IMR-90 (cell line): ENCODE results near the gene MAPKAP1. TPM values are rescaled to one million over a fixed set of nuclear protein-coding genes. Genes with fewer than 3 reads are reported as not detected.

Source experiments
- ATAC-seq: fragments of 200-7000 bp; cut with Tn5 transposase; 2 replicates; pipeline ENCODE4 v1.9.1; 2020; ENCODE audit warnings: low read depth, mild to moderate bottlenecking, moderate library complexity
- BruUV-seq: library from RNA; stranded (reverse); fragments of 400-500 nt; replicated peaks from 2 replicates; lab custom pipeline; 2021; lab: Mats Ljungman, UMichigan
- CTCF ChIA-PET: fragments of 300-600 bp; formaldehyde crosslinking; extraction: SDS; loops from one replicate; lab custom pipeline; 2021; ENCODE audit warnings: antibody characterized with exemption; lab: Yijun Ruan, JAX
- POLR2A ChIA-PET: fragments of 300-600 bp; sonication (Branson Sonifier 250); formaldehyde crosslinking; loops from one replicate; lab custom pipeline; 2022; ENCODE audit warnings: antibody characterized with exemption; ENCODE audit not compliant: unreplicated experiment; lab: Charles Lee
- DNase-seq: peaks from one replicate; pipeline ENCODE4 v3.0.0; 2013
- H2AFZ ChIP-seq: replicated peaks from 2 replicates; pipeline ENCODE3; 2013; ENCODE audit warnings: low read length, mild to moderate bottlenecking; ENCODE audit not compliant: poor library complexity
- H2AK5ac ChIP-seq: 2 replicates; pipeline ENCODE4 v1.6.1; 2013; ENCODE audit warnings: low read depth, low read length, inconsistent platforms
- H2AK9ac ChIP-seq: replicated peaks from 2 replicates; pipeline ENCODE3; 2013; ENCODE audit warnings: mild to moderate bottlenecking, low read depth, low read length, moderate library complexity; ENCODE audit not compliant: poor library complexity
- H2BK120ac ChIP-seq: 2 replicates; pipeline ENCODE4 v1.6.1; 2013; ENCODE audit warnings: low read depth, low read length, inconsistent platforms
- H2BK15ac ChIP-seq: 3 replicates; pipeline ENCODE4 v1.6.1; 2013; ENCODE audit warnings: low read depth, low read length, inconsistent platforms
- H2BK20ac ChIP-seq: 2 replicates; pipeline ENCODE4 v1.6.1; 2013; ENCODE audit warnings: low read depth, mild to moderate bottlenecking, inconsistent platforms, low read length, moderate library complexity
- H2BK5ac ChIP-seq: 2 replicates; pipeline ENCODE4 v1.6.1; 2013; ENCODE audit warnings: mild to moderate bottlenecking, low read depth, low read length, inconsistent platforms; ENCODE audit not compliant: poor library complexity, severe bottlenecking
- H3K14ac ChIP-seq: replicated peaks from 2 replicates; pipeline ENCODE4 v1.6.1; 2013; ENCODE audit warnings: low read depth, low read length, inconsistent platforms
- H3K18ac ChIP-seq: 2 replicates; pipeline ENCODE4 v1.6.1; 2013; ENCODE audit warnings: low read depth, low read length, control low read depth
- H3K23ac ChIP-seq: 2 replicates; pipeline ENCODE4 v1.6.1; 2013; ENCODE audit warnings: low read depth, low read length, inconsistent platforms
- H3K27ac ChIP-seq: 2 replicates; pipeline ENCODE4 v1.5.1; 2013; ENCODE audit warnings: mild to moderate bottlenecking, control low read depth, low read length; ENCODE audit not compliant: insufficient read depth
- H3K27me3 ChIP-seq: 2 replicates; pipeline ENCODE4 v1.6.1; 2013; ENCODE audit warnings: low read length; ENCODE audit not compliant: control insufficient read depth, insufficient read depth
- H3K36me3 ChIP-seq: 2 replicates; pipeline ENCODE4 v1.6.1; 2013; ENCODE audit warnings: low read length, mixed read lengths; ENCODE audit not compliant: control insufficient read depth, insufficient read depth
- H3K4ac ChIP-seq: 2 replicates; pipeline ENCODE4 v1.6.1; 2013; ENCODE audit warnings: low read depth, low read length, inconsistent platforms
- H3K4me1 ChIP-seq: 2 replicates; pipeline ENCODE4 v1.6.1; 2013; ENCODE audit warnings: low read length, mixed read lengths; ENCODE audit not compliant: control insufficient read depth, insufficient read depth
- H3K4me2 ChIP-seq: 2 replicates; pipeline ENCODE4 v1.6.1; 2013; ENCODE audit warnings: low read depth, mild to moderate bottlenecking, control low read depth, low read length, moderate library complexity
- H3K4me3 ChIP-seq: 2 replicates; pipeline ENCODE4 v1.5.1; 2013; ENCODE audit warnings: low read depth, mild to moderate bottlenecking, control low read depth, low read length, moderate library complexity; ENCODE audit not compliant: insufficient read depth
- H3K56ac ChIP-seq: 2 replicates; pipeline ENCODE4 v1.6.1; 2013; ENCODE audit warnings: low read length, inconsistent platforms; ENCODE audit not compliant: insufficient read depth; ENCODE audit errors: extremely low read depth
- H3K79me1 ChIP-seq, 2 experiments: 2 replicates each; pipeline ENCODE4 v1.6.1; 2013; ENCODE audit warnings: low read length in 2 of 2, inconsistent platforms in 1 of 2, low read depth in 1 of 2
- H3K9ac ChIP-seq: 2 replicates; pipeline ENCODE4 v1.6.1; 2013; ENCODE audit warnings: low read depth, low read length, control low read depth
- H3K9me1 ChIP-seq: 2 replicates; pipeline ENCODE4 v1.6.1; 2013; ENCODE audit warnings: low read length, inconsistent platforms; ENCODE audit not compliant: insufficient read depth
- H3K9me3 ChIP-seq: 2 replicates; pipeline ENCODE4 v1.6.1; 2013; ENCODE audit warnings: low read length; ENCODE audit not compliant: control insufficient read depth, insufficient read depth
- H4K20me1 ChIP-seq: 2 replicates; pipeline ENCODE4 v1.6.1; 2013; ENCODE audit warnings: low read length, inconsistent platforms; ENCODE audit not compliant: insufficient read depth
- H4K5ac ChIP-seq: 2 replicates; pipeline ENCODE4 v1.6.1; 2013; ENCODE audit warnings: mild to moderate bottlenecking, low read depth, low read length, control low read depth
- H4K8ac ChIP-seq, 2 experiments: 2 replicates each; pipeline ENCODE4 v1.6.1; 2013; ENCODE audit warnings: low read depth in 2 of 2, low read length in 2 of 2, control low read depth in 1 of 2, inconsistent platforms in 1 of 2
- H4K91ac ChIP-seq: 2 replicates; pipeline ENCODE4 v1.6.1; 2013; ENCODE audit warnings: low read depth, low read length, inconsistent platforms; ENCODE audit not compliant: insufficient read depth
- BHLHE40 ChIP-seq: fragments of 150-350 bp; IDR thresholded peaks from 2 replicates; pipeline ENCODE4 v1.6.1; 2016; ENCODE audit warnings: mild to moderate bottlenecking, low read depth, low read length
- CEBPB ChIP-seq: IDR thresholded peaks from 2 replicates; pipeline ENCODE4 v1.6.1; 2012; ENCODE audit warnings: low read depth, low read length, improper control_type of control experiment
- CHD1 ChIP-seq: IDR thresholded peaks from 2 replicates; pipeline ENCODE4 v1.6.1; 2012; ENCODE audit warnings: low read depth, low read length, improper control_type of control experiment
- MXI1 ChIP-seq: IDR thresholded peaks from 2 replicates; pipeline ENCODE4 v1.6.1; 2012; ENCODE audit warnings: low read depth, mild to moderate bottlenecking, low read length, moderate library complexity, borderline replicate concordance
- NFE2L2 ChIP-seq: fragments of 150-350 bp; IDR thresholded peaks from 2 replicates; pipeline ENCODE4 v1.6.1; 2016; ENCODE audit warnings: low read depth, mild to moderate bottlenecking, low read length
- POLR2A ChIP-seq: IDR thresholded peaks from 2 replicates; pipeline ENCODE4 v1.6.1; 2012; ENCODE audit warnings: mild to moderate bottlenecking, low read depth, low read length
- RAD21 ChIP-seq: IDR thresholded peaks from 2 replicates; pipeline ENCODE4 v1.6.1; 2012; ENCODE audit warnings: low read length, improper control_type of control experiment
- RCOR1 ChIP-seq: IDR thresholded peaks from 2 replicates; pipeline ENCODE4 v1.6.1; 2012; ENCODE audit warnings: mild to moderate bottlenecking, low read length, improper control_type of control experiment; ENCODE audit not compliant: insufficient replicate concordance
- RFX5 ChIP-seq: IDR thresholded peaks from 2 replicates; pipeline ENCODE4 v1.8.0; 2012; ENCODE audit warnings: low read depth, mild to moderate bottlenecking, low read length, moderate library complexity
- WGBS, 2 experiments: methylation state at CpG; one replicate each; pipeline versions ENCODE4 v1.1.5 to v1.1.7; 2013; ENCODE audit warnings: missing lambda C conversion rate in 2 of 2; ENCODE audit not compliant: insufficient read length in 1 of 2; ENCODE audit errors: extremely low coverage in 2 of 2; 5-methylcytosine and 5-hydroxymethylcytosine counted together
- dilution Hi-C: fragments of 300-500 bp; cut with HindIII; formaldehyde crosslinking; loops from one replicate; pipeline ENCODE4 v1.14.3; 2018; ENCODE audit warnings: low sequenced_read_pairs; ENCODE audit not compliant: unreplicated experiment
- in situ Hi-C: fragments of 300-500 bp; cut with MboI; formaldehyde crosslinking; loops from 3 replicates; pipeline ENCODE4 v1.14.3; 2019; ENCODE audit warnings: low sequenced_read_pairs, inconsistent platforms, mixed read lengths
- intact Hi-C: fragments of 100-400 bp; cut with micrococcal nuclease; formaldehyde crosslinking; loops from 2 replicates; pipeline ENCODE4 v1.10.0; 2022
- polyA plus RNA-seq, 3 experiments: library from polyadenylated mRNA; depleted of rRNA; stranded (reverse); fragments of >200 nt; gene quantifications; 2 replicates each; pipeline ENCODE4 v1.2.3, GENCODE V29; 2012; ENCODE audit warnings: low replicate concordance in 1 of 3
- total RNA-seq: library from RNA; depleted of rRNA; stranded (reverse); fragments of >200 nt; gene quantifications from 2 replicates; pipeline ENCODE4 v1.2.3, GENCODE V29; 2012
- TF ChIP-seq, protein P1 (sequence below): fragments of 150-350 bp; IDR thresholded peaks from 2 replicates; pipeline ENCODE4 v1.6.1; 2017; ENCODE audit warnings: mild to moderate bottlenecking, antibody characterized with exemption, low read length, low read depth

The MAPKAP1 gene
- total and polyA plus RNA-seq, 2 of the 4 experiments (the other 2 are of a cell fraction): 87.2 to 158 TPM

DNA sequence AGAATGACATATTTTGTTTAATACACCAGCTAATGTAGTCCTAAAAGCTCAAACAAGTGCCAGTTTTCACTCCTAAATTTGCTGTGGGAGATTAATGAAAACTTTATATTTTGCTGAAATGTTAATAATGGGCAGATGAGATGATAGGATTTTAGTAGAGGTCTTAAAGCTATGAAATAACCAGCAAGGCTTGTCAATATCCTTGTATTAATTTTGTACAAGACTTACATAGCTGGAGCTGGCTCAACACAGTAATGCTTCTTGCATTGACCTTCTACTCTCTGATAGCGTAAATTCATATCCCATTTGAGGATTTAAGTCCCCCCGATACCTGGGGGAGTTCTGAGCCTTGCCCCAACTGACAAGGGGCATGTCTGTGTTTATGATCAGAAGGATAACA lies 219.2 kb downstream of the MAPKAP1 start:
- ATAC-seq: no peak
- Histone ChIP-seq H3K36me3 (0 out of 2 replicates have a peak, but pooled peaks cover 1% of the 10 kb centered on the region), H3K56ac (no peak overlapping the region), H3K14ac (no peak overlapping the region), H4K8ac (no peak overlapping the region), H2BK120ac (no peak overlapping the region), H4K5ac (no peak overlapping the region), H3K9me1 (peaks cover 10% of the 10 kb centered on the region), H2BK15ac (no peak overlapping the region), H3K9ac (no peak overlapping the region), H2BK5ac (no peak overlapping the region), H3K27ac (no peak overlapping the region), H3K23ac (no peak overlapping the region), H4K91ac (no peak overlapping the region), H3K4me1 (peaks cover 17% of the 10 kb centered on the region), H2AK5ac (no peak overlapping the region), H3K18ac (no peak overlapping the region), H3K9me3 (no peaks in the 10 kb centered on the region), H4K20me1 (peaks cover 4% of the 10 kb centered on the region; the same call in 1 of the 2 replicates), H3K79me1 (peaks cover 2 to 14% of the 10 kb centered on the region in 2 experiments; a peak in 2 of 4 replicates), H3K4me3 (no peak overlapping the region), H2AFZ (no peak overlapping the region), H3K4ac (no peak overlapping the region), H3K27me3 (no peaks in the 10 kb centered on the region), H2AK9ac (no peak overlapping the region), H2BK20ac (no peak overlapping the region), H3K4me2 (no peak overlapping the region)
- no CpG with 5 or more reads among the region's 2 CpGs for WGBS, 2 experiments
- no TSS peak for BruUV-seq
- ChIA-PET POLR2A (no interaction called here), CTCF (no interaction called here)
- in situ Hi-C loops: no loop called here
- DNase-seq: no peak
- intact Hi-C loops: no loop called here
- no peak for TF ChIP-seq CHD1
- TF ChIP-seq BHLHE40: no peak
- TF ChIP-seq RFX5: no peak
- TF ChIP-seq POLR2A: no peak
- no peak for TF ChIP-seq NFE2L2
- no peak for TF ChIP-seq CEBPB
- TF ChIP-seq RCOR1: no peak
- TF ChIP-seq, protein P1, sequence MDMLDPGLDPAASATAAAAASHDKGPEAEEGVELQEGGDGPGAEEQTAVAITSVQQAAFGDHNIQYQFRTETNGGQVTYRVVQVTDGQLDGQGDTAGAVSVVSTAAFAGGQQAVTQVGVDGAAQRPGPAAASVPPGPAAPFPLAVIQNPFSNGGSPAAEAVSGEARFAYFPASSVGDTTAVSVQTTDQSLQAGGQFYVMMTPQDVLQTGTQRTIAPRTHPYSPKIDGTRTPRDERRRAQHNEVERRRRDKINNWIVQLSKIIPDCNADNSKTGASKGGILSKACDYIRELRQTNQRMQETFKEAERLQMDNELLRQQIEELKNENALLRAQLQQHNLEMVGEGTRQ: no peak
- TF ChIP-seq MXI1: no peak
- no peak for TF ChIP-seq RAD21
- dilution Hi-C loops: no loop called here
